Measurements from ENCODE around the gene NSMCE4A.
"Not testable (repeated sequence)": the region's sequence is repeated elsewhere in the genome, so short reads cannot be mapped to it uniquely, and the experiment has no call there.

NSMCE4A gene

GRCh38 chr10:122007415-122007814 is 32.4 kb upstream of the NSMCE4A start:
- DNase-seq (ENCODE audit: low read depth): no peak
- H3K4me3 ChIP-seq (replicated peaks; ENCODE audit: low read depth, low read length): no peak overlapping the region
- TF ChIP-seq CTCF (IDR thresholded peaks at IDR 0.05; ENCODE audit: low read length, missing control alignments): no peak

- DNase-seq (ENCODE audit: low read depth): no peak
- no peak overlapping the region for H3K4me3 ChIP-seq (replicated peaks; ENCODE audit: low read depth, low read length)
- TF ChIP-seq CTCF (IDR thresholded peaks at IDR 0.05; ENCODE audit: low read length, missing control alignments): no peak
These were observed 26.7 kb upstream of the NSMCE4A start for GRCh38 chr10:122001698-122002097.

GRCh38 chr10:121999301-121999700 is 24.3 kb upstream of the NSMCE4A start:
- no peak for TF ChIP-seq CTCF (IDR thresholded peaks at IDR 0.05; ENCODE audit: low read length, missing control alignments)
- no peak overlapping the region for H3K4me3 ChIP-seq (replicated peaks; ENCODE audit: low read depth, low read length)
- no peak for DNase-seq (ENCODE audit: low read depth)

GRCh38 chr10:121998462-121998861 is 23.4 kb upstream of the NSMCE4A start:
- no peak for DNase-seq (ENCODE audit: low read depth)
- H3K4me3 ChIP-seq (replicated peaks; ENCODE audit: low read depth, low read length): no peak overlapping the region
- no peak for TF ChIP-seq CTCF (IDR thresholded peaks at IDR 0.05; ENCODE audit: low read length, missing control alignments)

- no peak for DNase-seq (ENCODE audit: low read depth)
- no peak for TF ChIP-seq CTCF (IDR thresholded peaks at IDR 0.05; ENCODE audit: low read length, missing control alignments)
- no peak overlapping the region for H3K4me3 ChIP-seq (replicated peaks; ENCODE audit: low read depth, low read length)
These were observed 19.5 kb upstream of the NSMCE4A start for GRCh38 chr10:121994429-121994941.

- not testable (repeated sequence) for H3K4me3 ChIP-seq (replicated peaks; ENCODE audit: low read depth, low read length); DNase-seq (ENCODE audit: low read depth)
These were observed 16.7 kb upstream of the NSMCE4A start for GRCh38 chr10:121991727-121992126.

GRCh38 chr10:121990015-121990677 is 15.1 kb upstream of the NSMCE4A start:
- no peak for TF ChIP-seq CTCF (IDR thresholded peaks at IDR 0.05; ENCODE audit: low read length, missing control alignments)
- no peak overlapping the region for H3K4me3 ChIP-seq (replicated peaks; ENCODE audit: low read depth, low read length)
- no peak for DNase-seq (ENCODE audit: low read depth)
